Endometrial microvascular endothelial cells (primary cell): Measurements from ENCODE around the gene RER1. TPM values are rescaled to one million over a fixed set of nuclear protein-coding genes. Genes with fewer than 3 reads are reported as not detected.

ENCODE experiments used
- in situ Hi-C: cut with HindIII; loops from 2 replicates; pipeline ENCODE4 v1.10.0; 2017; ENCODE audit warnings: low sequenced_read_pairs, low pct_unique_long_range_greater_than_20kb; ENCODE audit errors: inconsistent ontology term
- total RNA-seq: library from RNA; depleted of rRNA; stranded (reverse); fragments of >200 nt; gene quantifications from one replicate; pipeline ENCODE4 v1.2.3, GENCODE V29; 2015; ENCODE audit errors: inconsistent ontology term

RER1 gene
- total RNA-seq, 1 donor from 2014 or later = 132 TPM

DNA sequence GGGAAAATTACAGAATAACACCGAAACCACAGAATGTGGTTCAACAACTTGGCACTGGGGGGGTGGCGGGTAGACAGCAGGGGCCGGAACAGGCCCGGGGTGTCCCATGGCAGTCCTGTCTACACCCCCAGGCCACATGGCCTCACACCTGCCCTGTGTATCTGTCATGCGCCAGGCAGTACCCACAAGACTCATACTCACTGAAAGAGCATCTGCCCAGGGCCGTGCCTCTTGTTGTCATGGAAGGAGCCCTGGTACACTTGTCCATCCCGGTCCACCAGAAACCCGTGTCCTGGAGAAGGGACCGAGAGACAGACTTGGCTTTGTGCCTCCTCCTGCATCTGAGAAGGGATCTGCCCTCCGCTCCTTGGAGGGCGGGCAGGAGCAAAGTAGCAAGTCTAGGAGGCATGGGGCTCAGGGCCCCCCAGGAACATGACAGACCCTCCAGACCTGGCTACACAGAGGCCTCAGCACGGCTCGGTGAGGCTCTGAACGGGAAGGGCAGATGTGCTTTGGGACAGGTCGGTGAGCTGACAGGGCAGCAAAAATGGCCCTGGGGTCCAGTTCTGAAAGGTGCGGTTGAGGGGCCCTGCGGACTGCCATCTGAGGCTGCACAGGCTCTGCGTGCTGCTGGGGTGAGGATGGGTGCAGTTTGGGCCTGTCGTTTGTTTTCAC is 5.9 kb upstream of the RER1 start:
- in situ Hi-C loops = no loop called here

DNA sequence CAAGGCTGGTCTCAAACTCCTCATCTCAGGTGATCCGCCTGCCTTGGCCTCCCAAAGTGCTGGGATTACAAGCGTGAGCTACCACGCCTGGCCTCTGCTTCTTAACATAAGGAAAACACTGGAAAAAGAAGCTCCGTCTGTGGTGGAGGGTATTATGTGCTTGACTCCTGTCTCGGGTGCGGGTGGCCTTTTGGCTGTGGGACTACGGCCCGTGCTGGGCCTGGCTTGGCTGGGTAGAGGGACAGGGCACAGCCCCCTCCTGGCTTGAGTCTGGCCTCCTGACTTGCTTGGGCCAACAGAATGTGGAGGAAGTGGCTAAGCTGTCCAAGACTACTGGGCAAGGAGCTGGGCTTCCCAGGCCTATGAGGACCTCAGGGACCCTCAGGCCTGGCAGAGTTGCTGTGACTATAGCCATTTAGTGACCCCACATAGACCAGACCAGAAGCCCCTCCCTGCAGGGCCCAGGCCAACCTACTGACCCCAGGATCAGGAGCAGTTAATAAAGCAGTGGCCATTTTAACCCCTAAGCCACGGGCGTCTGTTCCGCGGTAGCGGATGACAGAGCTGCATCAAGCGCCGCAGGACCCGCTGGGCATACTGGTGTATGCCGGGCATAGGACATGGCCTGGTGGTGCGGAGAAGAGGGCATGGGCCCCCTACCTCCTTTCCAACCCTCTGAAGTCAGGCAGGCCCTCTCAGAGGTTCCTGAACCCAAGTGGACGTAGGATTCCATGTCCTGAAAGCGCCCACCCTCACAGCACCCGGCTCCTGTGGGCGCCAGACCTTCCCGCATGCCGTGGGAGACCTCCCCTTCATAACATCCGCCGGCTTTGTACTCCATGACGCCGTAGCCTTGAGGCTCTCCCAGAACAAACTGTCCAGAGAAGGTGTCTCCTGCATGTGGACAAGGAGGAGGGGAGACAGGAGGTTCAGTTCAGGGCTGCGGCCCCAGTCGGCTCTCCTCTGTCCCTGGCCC is 4.7 kb upstream of the RER1 start:
- in situ Hi-C loops = no loop called here

DNA sequence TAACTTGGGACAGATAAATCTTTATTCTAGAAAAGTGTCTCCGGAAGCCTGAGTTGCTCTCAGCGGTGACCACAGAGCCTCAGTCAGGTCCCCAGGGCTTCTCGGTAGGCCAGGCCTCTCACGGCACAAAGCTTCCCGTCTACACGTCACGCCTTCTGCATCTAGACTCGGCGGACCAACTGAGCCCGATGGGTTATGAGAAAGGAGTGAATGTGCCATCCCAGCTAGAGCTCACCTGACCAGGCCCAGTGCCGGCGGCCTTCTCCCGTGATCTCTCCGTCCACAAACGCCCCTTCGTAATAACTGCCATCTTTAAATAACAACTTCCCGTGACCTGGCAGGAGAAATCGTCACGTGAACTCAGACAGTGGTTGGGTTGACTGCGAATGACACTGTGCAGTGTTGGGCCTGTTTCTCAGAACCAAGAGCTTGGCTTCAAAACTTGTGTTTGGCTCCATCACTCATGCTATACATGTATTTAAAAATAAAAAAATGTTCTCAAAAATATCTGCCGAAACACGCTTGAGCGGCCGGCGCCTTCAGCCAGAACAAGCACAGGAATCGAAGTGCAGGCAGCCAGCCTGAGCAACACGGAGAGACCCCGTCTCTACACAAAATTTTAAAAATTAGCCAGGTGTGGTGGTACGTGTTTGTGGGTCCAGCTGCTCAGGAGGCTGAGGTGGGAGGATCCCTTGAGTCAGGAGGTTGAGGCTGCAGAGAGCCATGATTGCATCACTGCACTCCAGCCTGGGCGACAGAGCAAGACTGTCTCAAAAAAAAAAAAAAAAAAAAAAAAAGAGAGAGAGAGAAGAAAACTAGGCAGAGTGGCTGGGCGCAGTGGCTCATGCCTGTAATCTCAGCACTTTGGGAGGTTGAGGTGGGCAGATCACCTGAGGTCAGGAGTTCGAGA is 3.4 kb upstream of the RER1 start:
- in situ Hi-C loops = no loop called here

DNA sequence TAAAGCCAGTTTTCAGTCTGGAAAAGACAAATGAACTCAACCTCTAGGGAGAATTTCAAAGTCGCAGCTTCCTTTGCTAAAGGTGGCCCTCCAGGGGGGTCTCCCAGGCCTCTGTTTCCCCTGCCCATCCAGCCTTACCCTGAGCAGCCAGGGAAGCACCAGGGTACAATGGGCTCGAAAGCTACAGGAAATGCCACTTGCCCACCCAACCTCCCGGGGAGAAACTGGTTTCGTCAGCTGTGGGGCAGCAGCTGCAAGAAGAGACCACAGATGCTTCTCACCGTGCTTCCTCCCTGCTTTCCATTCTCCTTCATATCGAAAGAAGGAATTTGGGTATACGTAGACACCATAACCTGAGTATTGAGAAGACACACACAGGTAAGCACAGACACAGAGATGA is 2.0 kb upstream of the RER1 start:
- in situ Hi-C loops = loop anchor here (10.0 kb wide), 1 partner anchor 195 kb away; the partner anchor contains the start of gene FAAP20

DNA sequence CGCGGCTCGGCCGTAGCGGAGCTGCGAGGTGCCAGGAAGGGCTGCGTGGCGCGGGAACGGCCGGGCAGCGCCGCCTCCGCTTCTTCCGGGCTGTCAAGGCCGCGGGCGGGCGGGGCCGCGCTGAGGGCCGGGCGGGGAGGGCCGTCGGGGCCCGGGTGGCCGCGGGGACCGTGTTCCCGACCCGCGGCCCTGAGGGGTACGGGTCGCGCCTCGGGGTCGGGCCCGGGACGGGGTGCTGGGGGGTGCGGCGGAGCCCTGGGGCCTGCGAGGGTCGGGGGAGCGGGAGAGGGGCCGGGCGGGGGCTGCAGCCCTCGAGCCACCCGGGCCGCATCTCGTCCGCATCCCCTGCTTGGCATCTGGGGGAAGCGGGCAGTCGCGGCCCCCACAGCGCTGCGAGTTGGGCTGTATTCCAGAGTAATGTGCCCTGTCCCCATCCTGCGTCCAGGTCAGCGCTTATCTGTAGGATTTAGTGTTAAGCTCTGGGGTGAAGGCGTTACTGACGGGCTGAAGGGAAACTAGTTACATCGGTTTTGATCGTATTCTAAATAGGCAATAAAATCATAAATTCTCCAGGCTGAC is 379 bp downstream of the RER1 start:
- in situ Hi-C loops = loop anchor here (10.0 kb wide), 1 partner anchor 197 kb away; the partner anchor contains the start of gene FAAP20

DNA sequence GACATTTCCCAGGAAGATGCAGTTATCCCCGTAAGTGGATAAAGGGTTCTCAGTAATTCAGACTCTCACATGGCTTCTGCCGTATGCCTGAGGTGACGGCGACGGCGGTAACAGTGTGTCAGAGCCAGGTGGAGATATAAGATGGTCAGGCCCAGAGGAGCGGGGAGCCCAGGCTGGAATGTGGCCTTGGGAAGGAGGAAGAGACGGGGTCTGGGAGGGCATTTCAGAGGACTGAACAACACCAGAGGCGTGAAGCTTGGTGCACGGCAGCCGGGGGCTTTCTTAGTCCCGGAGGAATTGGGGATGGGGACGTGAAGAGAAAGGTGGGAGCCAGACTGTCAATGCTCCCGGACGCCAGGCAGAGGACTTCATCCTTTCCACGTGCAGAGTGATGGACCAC is 1.0 kb downstream of the RER1 start:
- in situ Hi-C loops = loop anchor here (10.0 kb wide), 1 partner anchor 198 kb away; the partner anchor contains the start of gene FAAP20

DNA sequence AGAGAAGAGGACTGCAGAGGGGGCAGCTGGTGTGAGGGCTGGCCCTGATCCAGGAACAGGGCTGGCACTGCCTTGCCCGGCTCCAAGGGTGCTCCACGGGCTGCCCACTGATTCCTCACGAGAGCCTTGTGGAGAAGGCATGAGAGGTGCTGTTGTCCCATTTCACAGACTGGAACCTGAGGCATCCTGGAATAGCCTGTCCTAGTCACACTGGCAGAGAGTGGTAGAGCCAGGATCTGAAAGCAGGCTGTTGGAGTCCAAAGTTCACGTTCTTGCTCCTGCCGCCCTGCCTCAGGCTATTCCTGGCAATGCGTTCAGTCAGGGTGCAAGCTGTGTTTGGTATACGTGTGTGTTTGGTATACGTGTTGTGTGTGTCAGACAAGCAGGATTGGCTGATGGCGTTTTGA is 1.8 kb downstream of the RER1 start:
- in situ Hi-C loops = loop anchor here (10.0 kb wide), 1 partner anchor 199 kb away; the partner anchor contains the start of gene FAAP20

DNA sequence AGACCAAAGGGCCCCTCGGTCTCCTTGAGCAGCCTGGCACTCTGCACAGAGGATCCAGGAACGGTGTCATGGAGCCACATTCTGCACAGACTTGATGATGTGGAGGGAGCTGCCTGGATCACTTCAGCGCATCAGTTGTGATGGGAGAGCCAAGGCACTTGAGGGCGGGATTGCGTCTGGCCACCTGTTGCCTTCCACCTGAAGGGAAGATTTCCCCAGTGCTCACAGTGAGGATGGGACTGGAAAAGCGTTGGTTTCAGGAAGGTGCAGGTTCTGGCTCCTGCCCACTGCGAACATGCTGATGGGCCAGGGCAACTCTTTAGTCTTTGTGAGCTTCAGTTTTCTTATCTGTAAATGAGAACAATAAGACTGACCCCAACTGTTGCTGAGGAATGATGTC is 2.6 kb downstream of the RER1 start:
- in situ Hi-C loops = loop anchor here (10.0 kb wide), 1 partner anchor 199 kb away; the partner anchor contains the start of gene FAAP20

DNA sequence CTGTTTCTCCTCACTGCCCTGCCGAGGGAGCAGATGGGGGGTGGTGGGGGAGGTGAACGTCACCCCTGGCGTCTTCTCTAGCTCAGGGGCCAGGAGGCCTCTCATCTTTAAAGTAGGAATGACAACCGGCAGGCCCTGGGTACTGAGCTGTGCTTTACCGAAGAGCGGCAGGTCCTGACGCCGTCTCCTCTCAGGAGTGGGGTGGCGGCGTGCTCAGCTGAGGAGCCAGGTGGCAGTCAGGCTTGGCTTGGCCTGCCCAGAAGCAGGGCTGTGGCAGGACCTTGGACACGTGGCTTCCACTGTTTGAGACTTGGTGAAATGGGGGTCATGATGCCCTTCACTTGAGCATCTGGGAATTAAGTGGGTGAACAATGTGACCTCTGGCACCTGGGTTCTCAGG is 3.1 kb downstream of the RER1 start:
- in situ Hi-C loops = loop anchor here (10.0 kb wide), 1 partner anchor 200 kb away; the partner anchor contains the start of gene FAAP20

DNA sequence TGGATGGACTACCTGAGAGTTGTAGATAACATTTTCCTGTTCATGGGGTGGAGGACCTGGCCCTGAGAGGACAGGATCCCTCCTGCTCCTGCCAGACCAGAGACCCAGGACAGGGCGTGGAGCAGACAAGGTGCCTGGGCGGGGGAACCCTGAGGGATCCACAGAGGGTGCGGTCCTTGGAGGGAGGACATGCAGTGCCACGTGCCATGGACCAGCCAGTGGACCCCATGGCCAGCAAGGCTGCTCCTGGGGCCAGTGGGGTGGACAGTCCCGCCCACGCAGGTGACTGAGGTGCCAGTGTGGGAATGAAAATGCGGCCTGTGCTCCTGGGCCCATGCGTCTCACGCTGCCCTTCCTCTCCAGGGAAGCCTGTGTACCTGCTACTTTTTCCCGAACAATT is 3.6 kb downstream of the RER1 start:
- in situ Hi-C loops = loop anchor here (10.0 kb wide), 1 partner anchor 200 kb away; the partner anchor contains the start of gene FAAP20

DNA sequence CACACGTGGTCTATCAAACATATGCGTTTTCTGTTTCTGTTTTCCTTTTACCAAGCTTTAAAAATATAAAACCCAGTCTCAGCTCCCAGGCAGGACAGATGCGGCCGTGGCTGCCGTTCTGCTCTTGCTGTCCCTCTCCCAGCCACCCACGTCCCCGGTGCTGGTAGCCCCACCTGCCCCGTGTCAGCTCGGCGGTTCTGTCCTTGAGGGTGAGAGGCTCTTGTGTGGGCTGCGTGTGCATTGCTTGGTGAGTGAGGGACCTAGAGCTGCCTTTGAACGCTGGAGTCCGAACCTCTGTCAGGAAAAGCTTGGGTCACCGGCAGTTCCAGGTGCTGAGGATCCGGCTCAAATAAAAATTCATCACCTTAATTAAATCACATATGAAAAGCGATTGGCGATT is 4.4 kb downstream of the RER1 start:
- in situ Hi-C loops = loop anchor here (10.0 kb wide), 1 partner anchor 201 kb away; the partner anchor contains the start of gene FAAP20

DNA sequence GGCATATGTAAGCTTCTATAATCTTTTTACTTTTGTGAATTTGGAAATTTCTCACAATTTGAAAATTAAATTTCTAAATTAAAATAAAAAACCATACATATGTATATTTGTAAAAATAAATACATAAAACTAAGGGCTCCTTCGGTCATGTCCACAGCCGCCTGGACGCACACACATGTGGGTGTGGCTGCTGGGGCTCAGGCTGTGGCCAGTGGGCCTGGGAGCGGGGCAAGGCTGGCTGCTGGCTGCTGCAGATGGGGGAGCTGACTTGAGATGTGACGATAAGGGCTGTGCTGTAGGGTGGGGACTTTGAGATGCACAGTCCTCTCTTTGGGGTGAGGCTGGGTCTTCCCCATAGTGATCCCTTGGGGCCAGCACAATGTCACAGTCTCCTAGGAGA is 4.8 kb downstream of the RER1 start:
- in situ Hi-C loops = loop anchor here (10.0 kb wide), 1 partner anchor 202 kb away; the partner anchor contains the start of gene FAAP20

DNA sequence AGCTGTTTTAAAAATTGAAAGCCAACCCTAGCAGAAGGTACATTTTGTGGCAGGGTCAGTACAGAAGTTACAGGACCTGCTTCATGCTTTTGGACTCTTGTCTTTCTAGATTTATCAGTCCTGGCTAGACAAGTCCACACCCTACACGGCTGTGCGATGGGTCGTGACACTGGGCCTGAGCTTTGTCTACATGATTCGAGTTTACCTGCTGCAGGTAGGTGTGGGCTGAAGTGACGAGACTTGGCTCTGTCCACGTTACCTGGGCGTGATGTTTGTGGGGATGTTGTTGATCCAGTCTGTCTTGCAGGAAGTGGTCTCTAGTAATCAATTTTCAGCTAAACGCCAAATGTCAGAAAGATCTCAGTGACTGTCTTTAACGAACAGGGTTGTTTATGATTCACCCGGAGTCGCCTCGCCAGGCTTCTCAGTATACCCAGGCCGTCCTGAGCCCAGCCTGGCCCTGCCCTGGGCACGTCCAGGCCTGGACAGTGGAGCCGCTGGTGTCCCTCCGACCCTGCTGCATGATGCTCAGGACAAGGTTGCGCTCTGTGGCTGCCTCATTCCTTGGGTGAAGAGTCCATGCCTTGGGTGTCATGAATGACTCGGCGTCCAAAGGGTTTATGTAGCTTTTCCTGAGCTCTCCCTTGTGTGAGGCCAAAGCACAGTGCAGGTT is 5.5 kb downstream of the RER1 start:
- in situ Hi-C loops = loop anchor here (10.0 kb wide), 1 partner anchor 202 kb away; the partner anchor contains the start of gene FAAP20

DNA sequence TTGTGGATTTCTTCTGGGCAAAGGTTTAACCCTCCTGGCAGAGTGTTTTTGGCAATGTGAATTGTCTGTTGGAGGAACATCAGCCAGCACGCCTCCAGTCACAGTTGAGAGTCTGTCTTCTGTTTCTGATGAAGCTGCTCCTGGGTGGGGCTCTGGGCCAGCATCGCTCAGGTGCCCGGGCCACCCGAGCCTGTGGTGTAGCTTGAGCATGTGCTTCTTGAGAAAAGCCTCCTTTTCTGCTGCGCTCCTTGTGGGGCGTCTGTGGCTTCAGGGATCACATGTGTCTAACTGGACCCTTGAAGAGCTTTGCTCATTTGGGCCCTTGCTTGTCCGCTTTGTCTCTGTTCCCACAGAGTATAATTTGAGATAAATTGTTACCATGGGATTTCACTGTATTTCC is 7.2 kb downstream of the RER1 start:
- in situ Hi-C loops = loop anchor here (10.0 kb wide), 1 partner anchor 204 kb away; the partner anchor contains the start of gene FAAP20

DNA sequence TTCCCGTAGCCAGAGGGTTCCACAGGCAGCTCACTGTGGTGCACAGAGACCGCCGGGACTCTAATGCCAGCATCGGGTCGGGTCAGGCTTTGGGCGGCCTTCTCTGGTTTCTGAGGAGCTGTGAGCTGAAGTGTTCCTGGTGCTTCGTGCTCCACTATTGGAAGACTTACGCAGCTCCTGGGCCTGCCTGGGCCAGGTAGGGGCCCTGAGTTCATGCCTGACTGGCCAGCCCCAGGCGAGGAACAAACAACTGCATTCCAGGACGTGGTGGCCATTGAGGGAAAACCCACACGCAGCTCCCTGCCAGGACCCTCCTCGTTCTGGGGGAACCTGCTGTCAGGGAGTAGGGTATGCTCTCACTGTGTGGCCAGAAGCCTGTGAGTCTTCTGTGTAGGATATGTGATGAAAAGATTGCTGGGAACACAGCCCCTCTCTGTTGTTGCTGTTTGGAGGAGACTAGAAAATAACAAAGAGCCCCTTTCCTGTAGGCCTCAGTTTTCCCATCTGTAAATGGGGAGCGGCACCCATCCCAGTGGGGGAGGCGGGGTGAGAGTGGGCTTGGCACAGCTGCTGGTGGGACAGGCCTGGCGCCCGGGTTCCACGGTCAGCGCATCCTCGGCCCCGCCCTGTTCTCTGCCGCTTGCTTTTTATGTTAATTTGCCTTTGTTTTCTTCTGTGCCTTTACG is 8.4 kb downstream of the RER1 start:
- in situ Hi-C loops = loop anchor here (10.0 kb wide), 1 partner anchor 205 kb away; the partner anchor contains the start of gene FAAP20

DNA sequence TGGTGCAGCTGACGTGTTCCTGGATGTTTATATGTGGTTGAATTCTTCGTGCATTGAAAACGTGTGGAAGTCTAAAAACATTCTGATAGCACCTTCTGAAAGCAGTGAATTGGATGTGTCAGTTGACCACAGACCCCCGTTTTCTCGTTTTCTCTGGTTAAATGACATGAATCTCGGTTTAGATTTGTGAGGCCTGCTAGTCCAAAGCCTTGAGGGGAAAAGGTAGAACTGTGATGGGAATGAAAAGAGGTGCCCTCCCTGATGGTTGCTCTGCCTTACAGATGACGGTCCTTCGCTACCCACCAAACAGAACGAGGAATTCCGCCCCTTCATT is 8.9 kb downstream of the RER1 start:
- in situ Hi-C loops = no loop called here
